Measurements from ENCODE around the gene SUSD6.

The SUSD6 gene

DNA sequence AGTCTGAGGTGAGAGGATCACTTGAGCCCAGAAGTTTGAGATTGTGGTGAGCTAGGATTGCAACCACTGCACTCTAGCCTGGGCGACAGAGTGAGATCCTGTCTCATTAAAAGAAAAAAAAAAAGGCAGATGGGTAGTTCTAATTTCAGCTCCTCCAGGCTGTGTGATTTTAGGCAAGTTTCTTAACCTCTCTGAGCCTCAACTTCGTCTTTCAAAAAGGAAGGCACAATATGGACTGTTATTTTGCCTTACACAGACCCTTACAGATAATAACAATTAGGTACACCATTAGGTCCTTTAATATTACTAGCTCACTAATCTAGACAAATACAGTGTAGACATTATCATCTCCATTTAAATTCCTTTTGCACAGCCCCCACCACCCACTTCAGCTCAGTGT is 31.9 kb upstream of the SUSD6 start:
- Histone ChIP-seq H3K36me3 (replicated peaks in 1 of 2; ENCODE audit: control insufficient read depth in 2 of 2, insufficient read depth in 2 of 2, low read length in 2 of 2) (no peaks in the 10 kb centered on the region), H3K4me1 (ENCODE audit: control insufficient read depth in 2 of 2, insufficient read depth in 1 of 2, low read depth in 1 of 2, low read length in 2 of 2) (peaks cover 0 to 5% of the 10 kb centered on the region in 2 donors), H3K4ac (ENCODE audit: low read length) (no peak overlapping the region), H4K8ac (ENCODE audit: low read depth, low read length) (no peak overlapping the region), H2BK12ac (ENCODE audit: low read length) (no peak overlapping the region), H3K23ac (ENCODE audit: low read depth, low read length, poor library complexity) (no peak overlapping the region), H3K14ac (ENCODE audit: low read length) (no peak overlapping the region), H3K4me3 (ENCODE audit: low read length in 2 of 2) (no peak overlapping the region), H3K18ac (ENCODE audit: low read length) (no peak overlapping the region), H3K27me3 (ENCODE audit: control insufficient read depth in 3 of 3, insufficient read depth in 3 of 3, low read depth in 1 of 3, low read length in 3 of 3) (no peaks in the 10 kb centered on the region), H3K9me3 (replicated peaks in 1 of 2; ENCODE audit: control insufficient read depth in 2 of 2, insufficient read depth in 1 of 2, low read depth in 1 of 2, low read length in 2 of 2) (peaks cover 3 to 5% of the 10 kb centered on the region in 2 donors), H4K91ac (ENCODE audit: low read depth, low read length, poor library complexity) (no peak overlapping the region), H2BK120ac (ENCODE audit: low read depth, low read length) (no peak overlapping the region), H3K9ac (ENCODE audit: low read depth, low read length, poor library complexity) (no peak overlapping the region), H2AFZ (ENCODE audit: low read length) (peak overlapping the region; percentile 72), H2AK5ac (ENCODE audit: low read depth, low read length) (no peak overlapping the region), H3K4me2 (ENCODE audit: insufficient read depth, low read length, poor library complexity, severe bottlenecking) (no peak overlapping the region), H3K79me1 (ENCODE audit: low read depth, low read length) (peaks cover 2% of the 10 kb centered on the region), H3K27ac (replicated peaks; ENCODE audit: low read length) (no peak overlapping the region), H2BK5ac (ENCODE audit: low read length) (no peak overlapping the region), H2BK15ac (ENCODE audit: low read length) (no peak overlapping the region)
- no CpG with 5 or more reads among the region's 2 CpGs for WGBS, 2 donors (ENCODE audit: extremely low coverage in 2 of 2, insufficient read length in 2 of 2, insufficient replicate concordance in 1 of 2)
- no peak for DNase-seq (ENCODE audit: low spot score)

DNA sequence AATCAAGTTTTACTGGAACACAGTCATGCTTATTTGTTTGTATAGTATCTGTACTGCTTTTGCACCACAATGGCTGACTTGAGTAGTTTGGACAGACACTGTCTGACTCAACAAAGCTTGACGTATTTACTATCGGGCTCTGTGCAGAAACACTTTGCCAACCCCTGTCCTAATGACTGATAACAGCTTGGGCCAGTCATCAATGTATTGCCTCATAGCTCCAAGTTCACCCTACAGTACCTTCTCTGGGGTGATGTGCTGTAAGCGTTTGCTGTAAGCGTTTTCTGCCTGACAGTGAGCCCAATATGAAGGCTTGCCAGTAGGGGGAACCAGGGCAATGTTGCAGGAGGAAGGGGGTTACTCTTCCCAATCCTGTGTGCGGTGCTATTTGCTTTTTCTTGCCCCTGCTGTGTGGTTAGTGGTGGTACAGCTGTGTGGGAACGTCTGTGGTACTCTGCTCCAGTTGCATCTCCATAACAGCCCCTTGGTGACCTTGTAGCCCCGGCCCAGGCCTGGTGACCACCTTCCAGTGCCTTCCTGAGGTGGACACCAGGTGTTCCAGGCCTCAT is 31.3 kb upstream of the SUSD6 start:
- Histone ChIP-seq H3K79me1 (ENCODE audit: low read depth, low read length) (peaks cover 2% of the 10 kb centered on the region), H3K18ac (ENCODE audit: low read length) (no peak overlapping the region), H3K9ac (ENCODE audit: low read depth, low read length, poor library complexity) (peak overlapping the region; percentile 66), H3K4me1 (ENCODE audit: control insufficient read depth in 2 of 2, insufficient read depth in 1 of 2, low read depth in 1 of 2, low read length in 2 of 2) (peaks cover 0 to 5% of the 10 kb centered on the region in 2 donors), H2AFZ (ENCODE audit: low read length) (peak overlapping the region; percentile 72), H3K4me2 (ENCODE audit: insufficient read depth, low read length, poor library complexity, severe bottlenecking) (no peak overlapping the region), H3K14ac (ENCODE audit: low read length) (no peak overlapping the region), H3K9me3 (replicated peaks in 1 of 2; ENCODE audit: control insufficient read depth in 2 of 2, insufficient read depth in 1 of 2, low read depth in 1 of 2, low read length in 2 of 2) (peaks cover 3 to 5% of the 10 kb centered on the region in 2 donors), H4K91ac (ENCODE audit: low read depth, low read length, poor library complexity) (no peak overlapping the region), H2BK12ac (ENCODE audit: low read length) (peak overlapping the region; percentile 18), H2BK5ac (ENCODE audit: low read length) (no peak overlapping the region), H3K4me3 (ENCODE audit: low read length in 2 of 2) (peak overlapping the region in 1 of 2 donors; percentile 23), H2BK15ac (ENCODE audit: low read length) (peak overlapping the region; percentile 68), H3K27ac (replicated peaks; ENCODE audit: low read length) (peak overlapping the region; percentile 9), H4K8ac (ENCODE audit: low read depth, low read length) (peak overlapping the region; percentile 56), H3K36me3 (replicated peaks in 1 of 2; ENCODE audit: control insufficient read depth in 2 of 2, insufficient read depth in 2 of 2, low read length in 2 of 2) (no peaks in the 10 kb centered on the region), H3K4ac (ENCODE audit: low read length) (no peak overlapping the region), H2BK120ac (ENCODE audit: low read depth, low read length) (no peak overlapping the region), H2AK5ac (ENCODE audit: low read depth, low read length) (peak overlapping the region; percentile 20), H3K27me3 (ENCODE audit: control insufficient read depth in 3 of 3, insufficient read depth in 3 of 3, low read depth in 1 of 3, low read length in 3 of 3) (no peaks in the 10 kb centered on the region), H3K23ac (ENCODE audit: low read depth, low read length, poor library complexity) (no peak overlapping the region)
- WGBS, 2 donors (ENCODE audit: extremely low coverage in 2 of 2, insufficient read length in 2 of 2, insufficient replicate concordance in 1 of 2), result no CpG with 5 or more reads among the region's 7 CpGs
- no peak for DNase-seq (ENCODE audit: low spot score)

DNA sequence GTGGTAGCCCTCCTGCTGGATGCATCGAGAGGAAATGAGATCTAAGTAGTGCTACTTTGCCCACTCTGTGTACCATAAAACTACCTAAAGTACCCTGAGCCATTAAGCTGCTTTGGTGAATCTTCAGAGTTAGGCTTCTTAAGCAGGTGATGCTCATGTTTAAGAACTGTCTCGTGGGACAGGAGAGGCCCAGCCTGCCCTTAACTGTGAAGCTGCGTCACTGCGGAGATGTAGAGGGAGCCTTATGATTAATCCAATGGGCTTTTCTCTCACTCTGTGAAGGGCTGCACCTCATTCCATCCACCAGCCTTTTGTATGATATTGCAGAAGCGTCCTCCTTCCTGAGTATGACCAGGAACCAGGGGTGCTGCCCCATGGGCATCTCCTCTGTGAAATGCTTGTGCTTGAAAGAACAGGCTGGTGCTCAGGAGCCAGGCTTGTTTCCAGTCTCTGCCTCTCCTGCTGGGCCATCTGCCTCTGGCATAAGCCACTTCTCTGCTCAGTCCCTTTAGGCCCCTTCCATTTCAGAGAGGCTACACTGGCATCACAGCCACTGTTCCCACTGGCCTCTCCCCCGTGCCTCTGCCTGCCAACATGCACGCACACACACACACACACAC is 30.0 kb upstream of the SUSD6 start:
- Histone ChIP-seq H4K8ac (ENCODE audit: low read depth, low read length) (no peak overlapping the region), H3K14ac (ENCODE audit: low read length) (peak overlapping the region; percentile 31), H4K91ac (ENCODE audit: low read depth, low read length, poor library complexity) (no peak overlapping the region), H2BK15ac (ENCODE audit: low read length) (peak overlapping the region; percentile 77), H2BK5ac (ENCODE audit: low read length) (peak overlapping the region; percentile 55), H3K4me1 (ENCODE audit: control insufficient read depth in 2 of 2, insufficient read depth in 1 of 2, low read depth in 1 of 2, low read length in 2 of 2) (peaks cover 0 to 5% of the 10 kb centered on the region in 2 donors), H2AFZ (ENCODE audit: low read length) (no peak overlapping the region), H2BK120ac (ENCODE audit: low read depth, low read length) (no peak overlapping the region), H3K9me3 (replicated peaks in 1 of 2; ENCODE audit: control insufficient read depth in 2 of 2, insufficient read depth in 1 of 2, low read depth in 1 of 2, low read length in 2 of 2) (peaks cover 2 to 3% of the 10 kb centered on the region in 2 donors), H2BK12ac (ENCODE audit: low read length) (peak overlapping the region; percentile 5), H3K9ac (ENCODE audit: low read depth, low read length, poor library complexity) (peak overlapping the region; percentile 36), H3K79me1 (ENCODE audit: low read depth, low read length) (peaks cover 2% of the 10 kb centered on the region), H3K4me2 (ENCODE audit: insufficient read depth, low read length, poor library complexity, severe bottlenecking) (no peak overlapping the region), H3K4me3 (ENCODE audit: low read length in 2 of 2) (no peak overlapping the region), H3K27ac (replicated peaks; ENCODE audit: low read length) (no peak overlapping the region), H3K4ac (ENCODE audit: low read length) (no peak overlapping the region), H3K23ac (ENCODE audit: low read depth, low read length, poor library complexity) (no peak overlapping the region), H3K27me3 (ENCODE audit: control insufficient read depth in 3 of 3, insufficient read depth in 3 of 3, low read depth in 1 of 3, low read length in 3 of 3) (no peaks in the 10 kb centered on the region), H2AK5ac (ENCODE audit: low read depth, low read length) (peak overlapping the region; percentile 91), H3K36me3 (replicated peaks in 1 of 2; ENCODE audit: control insufficient read depth in 2 of 2, insufficient read depth in 2 of 2, low read length in 2 of 2) (no peaks in the 10 kb centered on the region), H3K18ac (ENCODE audit: low read length) (peak overlapping the region; percentile 46)
- no peak for DNase-seq (ENCODE audit: low spot score)
- no CpG with 5 or more reads among the region's 7 CpGs for WGBS, 2 donors (ENCODE audit: extremely low coverage in 2 of 2, insufficient read length in 2 of 2, insufficient replicate concordance in 1 of 2)

DNA sequence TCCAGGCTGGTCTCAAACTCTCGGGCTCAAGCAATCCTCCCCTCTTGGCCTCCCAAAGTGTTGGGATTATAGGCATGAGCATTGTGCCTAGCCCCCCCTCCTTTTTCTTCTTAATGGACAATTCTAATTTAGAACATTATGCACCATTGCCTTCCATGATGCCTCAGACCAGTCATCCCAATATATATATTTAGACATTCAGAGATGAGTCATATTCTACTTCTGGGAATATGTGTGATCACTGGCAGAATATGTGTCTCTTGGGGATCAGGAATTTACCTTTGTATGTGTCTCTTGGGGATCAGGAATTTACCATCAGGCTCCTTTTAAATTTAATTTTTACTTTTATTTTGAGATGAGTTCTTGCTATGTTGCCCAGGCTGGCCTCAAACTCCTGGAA is 29.2 kb upstream of the SUSD6 start:
- Histone ChIP-seq H3K4me3 (ENCODE audit: low read length in 2 of 2) (no peak overlapping the region), H3K4me2 (ENCODE audit: insufficient read depth, low read length, poor library complexity, severe bottlenecking) (no peak overlapping the region), H4K8ac (ENCODE audit: low read depth, low read length) (no peak overlapping the region), H2BK15ac (ENCODE audit: low read length) (no peak overlapping the region), H3K36me3 (replicated peaks in 1 of 2; ENCODE audit: control insufficient read depth in 2 of 2, insufficient read depth in 2 of 2, low read length in 2 of 2) (no peaks in the 10 kb centered on the region), H3K27ac (replicated peaks; ENCODE audit: low read length) (no peak overlapping the region), H3K9ac (ENCODE audit: low read depth, low read length, poor library complexity) (no peak overlapping the region), H3K4me1 (ENCODE audit: control insufficient read depth in 2 of 2, insufficient read depth in 1 of 2, low read depth in 1 of 2, low read length in 2 of 2) (peaks cover 0 to 5% of the 10 kb centered on the region in 2 donors), H2BK12ac (ENCODE audit: low read length) (no peak overlapping the region), H3K79me1 (ENCODE audit: low read depth, low read length) (peaks cover 2% of the 10 kb centered on the region), H3K9me3 (replicated peaks in 1 of 2; ENCODE audit: control insufficient read depth in 2 of 2, insufficient read depth in 1 of 2, low read depth in 1 of 2, low read length in 2 of 2) (peaks cover 0 to 3% of the 10 kb centered on the region in 2 donors), H3K18ac (ENCODE audit: low read length) (no peak overlapping the region), H4K91ac (ENCODE audit: low read depth, low read length, poor library complexity) (no peak overlapping the region), H3K14ac (ENCODE audit: low read length) (no peak overlapping the region), H3K23ac (ENCODE audit: low read depth, low read length, poor library complexity) (no peak overlapping the region), H2AFZ (ENCODE audit: low read length) (no peak overlapping the region), H3K27me3 (ENCODE audit: control insufficient read depth in 3 of 3, insufficient read depth in 3 of 3, low read depth in 1 of 3, low read length in 3 of 3) (no peaks in the 10 kb centered on the region), H2BK120ac (ENCODE audit: low read depth, low read length) (no peak overlapping the region), H2BK5ac (ENCODE audit: low read length) (no peak overlapping the region), H3K4ac (ENCODE audit: low read length) (no peak overlapping the region), H2AK5ac (ENCODE audit: low read depth, low read length) (no peak overlapping the region)
- no peak for DNase-seq (ENCODE audit: low spot score)
- no CpG with 5 or more reads among the region's 1 CpG for WGBS, 2 donors (ENCODE audit: extremely low coverage in 2 of 2, insufficient read length in 2 of 2, insufficient replicate concordance in 1 of 2)
